GM21515 (cell line): Measurements from ENCODE around the gene ACOT13.
"Not testable (repeated sequence)": the region's sequence is repeated elsewhere in the genome, so short reads cannot be mapped to it uniquely, and the experiment has no call there.

Source experiments
- ATAC-seq: cut with Tn5 transposase; IDR thresholded peaks from one replicate; pipeline ENCODE4 v1.9.1; 2021; ENCODE audit not compliant: unreplicated experiment

ACOT13 gene

DNA sequence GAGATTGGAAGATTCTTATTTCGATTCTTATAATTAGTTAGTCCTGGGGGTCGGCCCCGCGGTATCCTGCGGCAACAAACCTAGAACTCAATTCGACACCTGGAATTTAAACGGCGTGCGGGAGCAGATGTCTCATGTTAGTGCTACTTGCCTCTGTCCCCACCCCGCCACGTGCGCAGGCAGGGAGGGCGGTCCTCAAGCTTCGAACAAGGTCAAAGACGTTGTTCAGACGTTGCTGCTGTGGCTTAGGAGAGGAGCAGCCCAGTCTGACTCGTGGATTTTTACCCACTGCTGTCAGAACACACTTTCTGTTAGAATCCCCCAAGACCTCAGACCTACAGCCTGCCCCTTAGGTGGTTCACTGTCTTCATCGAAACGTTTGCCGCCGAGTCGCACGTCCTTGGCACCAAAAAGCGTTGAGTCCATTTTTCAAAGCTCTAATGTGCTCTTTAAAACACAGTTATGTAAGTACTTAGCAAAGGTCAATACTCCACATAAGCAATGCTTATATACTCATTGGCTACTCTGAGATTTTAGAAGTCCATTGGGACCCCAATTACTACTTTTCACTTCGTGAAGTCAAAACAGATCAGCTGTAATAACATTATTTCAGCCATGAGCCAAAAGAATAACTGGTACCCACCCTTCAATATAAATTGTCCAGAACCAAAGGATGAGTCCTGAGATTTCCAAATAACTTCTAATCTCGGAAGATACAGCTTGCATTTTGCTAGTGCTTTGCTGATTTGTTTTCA lies 54.8 kb downstream of the ACOT13 start:
- peak; percentile 48 for ATAC-seq

DNA sequence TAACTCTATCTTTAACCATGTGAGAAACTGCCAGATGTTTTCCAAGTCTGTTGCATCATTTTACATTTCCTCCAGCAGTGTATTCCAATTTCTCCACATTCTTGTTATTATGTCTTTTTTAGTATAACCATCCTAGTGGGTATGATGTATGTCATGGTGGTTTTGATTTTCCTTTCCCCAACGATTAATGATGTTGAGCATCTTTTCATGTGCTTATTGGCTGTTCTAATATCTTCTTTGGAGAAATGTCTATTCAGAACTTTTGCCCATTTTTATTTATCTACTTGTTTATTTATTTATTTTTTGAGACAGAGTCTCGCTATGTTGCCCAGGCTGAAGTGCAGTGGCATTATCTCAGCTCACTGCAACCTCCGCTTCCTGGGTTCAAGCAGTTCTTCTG lies 56.4 kb downstream of the ACOT13 start:
- ATAC-seq: no peak

DNA sequence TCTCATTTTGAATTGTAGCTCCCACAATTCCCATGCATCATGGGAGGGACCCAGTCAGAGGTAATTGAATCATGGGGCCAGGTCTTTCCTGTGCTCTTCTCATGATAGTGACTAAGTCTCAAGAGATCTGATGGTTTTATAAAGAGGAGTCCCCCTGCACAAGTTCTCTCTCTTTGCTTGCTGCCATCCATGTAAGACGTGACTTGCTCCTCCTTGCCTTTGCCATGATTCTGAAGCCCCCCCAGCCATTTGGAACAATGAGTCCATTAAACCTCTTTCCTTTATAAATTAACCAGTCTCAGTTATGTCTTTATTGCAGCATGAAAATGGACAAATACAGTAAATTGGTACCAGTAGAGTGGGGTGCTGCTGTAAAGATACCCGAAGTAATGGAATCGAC lies 63.8 kb downstream of the ACOT13 start:
- ATAC-seq: not testable (repeated sequence)

DNA sequence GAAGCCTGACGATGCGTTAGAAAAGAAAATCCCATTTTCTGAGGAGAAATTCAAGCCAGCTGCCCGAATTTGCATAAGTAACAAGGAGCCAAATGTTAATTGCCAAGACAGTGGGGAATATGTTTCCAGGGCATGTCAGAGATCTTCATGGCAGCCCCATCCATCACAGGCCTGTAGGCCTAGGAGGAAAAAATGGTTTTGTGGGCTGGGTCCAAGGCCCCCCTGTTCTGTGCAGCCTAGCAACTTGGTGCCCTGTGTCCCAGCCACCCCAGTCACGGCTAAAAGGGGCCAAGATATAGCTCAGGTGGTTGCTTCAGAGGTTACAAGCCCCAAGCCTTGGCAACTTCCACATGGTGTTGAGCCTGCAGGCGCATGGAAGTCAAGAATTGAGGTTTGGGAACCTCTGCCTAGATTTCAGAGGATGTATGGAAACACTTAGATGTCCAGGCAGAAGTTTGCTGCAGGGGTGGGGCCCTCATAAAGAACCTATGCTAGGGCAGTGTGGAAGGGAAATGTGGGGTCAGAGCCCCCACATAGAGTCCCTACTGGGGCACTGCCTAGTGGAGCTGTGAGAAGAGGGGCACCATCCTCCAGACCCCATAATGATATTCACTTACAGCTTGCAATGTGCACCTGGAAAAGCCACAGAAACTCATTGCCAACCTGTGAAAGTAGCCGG lies 64.7 kb downstream of the ACOT13 start:
- ATAC-seq: not testable (repeated sequence)

DNA sequence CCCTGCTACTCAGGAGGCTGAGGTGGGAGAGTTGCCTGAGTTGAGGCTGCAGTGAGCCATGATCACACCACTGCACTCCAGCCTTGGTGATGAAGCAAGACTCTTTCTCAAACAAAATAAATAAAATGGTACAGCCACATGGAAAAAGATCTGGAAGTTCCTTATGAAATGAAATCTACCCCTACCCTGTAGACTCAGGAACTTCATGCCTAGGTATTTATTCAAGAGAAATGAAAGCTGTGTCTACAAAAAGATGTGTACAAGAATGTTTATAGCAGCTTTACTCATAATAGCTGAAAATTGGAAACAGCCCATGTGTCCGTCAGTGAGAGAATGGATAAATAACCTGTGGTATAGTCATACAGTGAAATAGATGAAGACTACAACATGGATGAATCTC lies 67.3 kb downstream of the ACOT13 start:
- ATAC-seq: no peak

DNA sequence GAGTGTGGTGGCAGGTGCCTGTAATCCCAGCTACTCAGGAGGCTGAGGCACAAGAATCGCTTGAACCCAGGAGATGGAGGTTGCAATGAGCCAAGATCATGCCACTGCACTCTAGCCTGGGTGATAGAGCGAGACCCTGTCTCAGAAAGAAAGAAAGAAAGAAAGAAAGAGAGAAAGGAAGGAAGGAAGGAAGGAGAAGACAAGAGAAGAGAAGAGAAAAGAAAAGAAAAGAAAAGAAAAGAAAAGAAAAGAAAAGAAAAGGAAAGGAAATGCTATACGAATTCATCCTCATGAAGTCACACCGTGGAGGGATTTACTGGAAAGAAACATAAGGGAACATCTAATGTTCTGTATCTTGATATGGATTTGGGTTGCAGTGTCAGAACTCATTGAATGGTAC lies 67.8 kb downstream of the ACOT13 start:
- not testable (repeated sequence) for ATAC-seq

DNA sequence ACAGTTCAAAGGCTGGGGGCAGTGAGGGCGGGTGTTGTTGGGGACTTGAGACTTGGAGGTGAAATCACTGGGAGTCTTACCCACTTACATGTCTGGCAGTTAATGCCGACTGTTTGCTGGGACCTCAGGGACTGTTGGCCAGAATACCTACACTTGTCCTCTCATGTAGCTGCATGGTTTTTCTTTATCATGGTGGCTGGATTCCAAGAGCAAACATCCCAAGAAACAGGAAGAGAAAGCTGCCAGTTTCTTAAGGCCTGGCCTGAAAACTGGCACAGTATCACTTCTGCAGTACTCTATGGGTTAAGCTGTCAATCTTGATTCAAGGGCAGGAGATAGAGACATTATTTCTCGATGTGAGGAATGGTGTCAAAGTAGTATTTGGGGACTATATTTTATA lies 71.9 kb downstream of the ACOT13 start:
- ATAC-seq: no peak

DNA sequence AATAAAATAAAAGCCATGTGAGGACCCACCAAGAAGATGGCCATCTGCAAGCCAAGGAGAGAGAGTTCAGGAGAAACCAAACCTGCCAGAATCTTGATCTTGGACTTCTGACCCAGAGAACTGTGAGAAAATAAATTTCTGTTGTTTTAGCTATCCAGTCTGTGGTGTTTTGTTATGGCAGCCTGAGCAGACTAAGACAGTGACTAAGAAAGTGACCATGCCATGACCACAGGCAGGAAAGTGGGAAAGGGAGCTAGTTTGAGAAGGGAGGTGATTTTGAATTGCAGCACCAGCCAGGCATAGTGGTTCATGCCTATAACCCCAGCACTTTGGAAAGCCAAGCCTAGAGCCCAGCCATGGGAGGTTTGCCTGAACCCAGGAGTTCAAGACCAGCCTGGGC lies 74.0 kb downstream of the ACOT13 start:
- no peak for ATAC-seq

DNA sequence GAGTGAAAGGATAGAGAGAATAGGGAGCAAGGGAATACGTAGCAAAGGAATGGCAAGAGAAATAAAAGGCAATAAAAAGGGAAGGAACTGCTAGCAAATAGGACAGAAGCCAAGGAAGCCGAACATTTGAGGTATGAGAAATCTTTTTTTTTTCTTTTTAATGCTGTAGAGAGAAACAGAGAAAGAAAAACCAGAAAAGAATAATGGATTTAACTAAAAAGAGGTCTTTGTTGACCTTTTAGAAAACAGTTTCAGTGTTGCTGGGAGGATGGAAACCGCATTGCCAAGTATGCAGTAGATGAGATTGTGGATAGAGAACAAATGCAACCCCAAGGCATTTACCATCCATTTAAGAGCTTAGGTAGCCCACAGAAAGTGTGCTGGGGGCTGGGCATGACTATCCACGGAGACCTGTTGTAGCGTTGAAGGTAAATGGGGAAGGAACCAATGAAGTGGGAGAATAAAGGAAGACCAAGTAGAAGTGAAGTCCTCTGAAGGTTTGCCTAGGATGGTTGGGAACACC lies 75.4 kb downstream of the ACOT13 start:
- no peak for ATAC-seq

DNA sequence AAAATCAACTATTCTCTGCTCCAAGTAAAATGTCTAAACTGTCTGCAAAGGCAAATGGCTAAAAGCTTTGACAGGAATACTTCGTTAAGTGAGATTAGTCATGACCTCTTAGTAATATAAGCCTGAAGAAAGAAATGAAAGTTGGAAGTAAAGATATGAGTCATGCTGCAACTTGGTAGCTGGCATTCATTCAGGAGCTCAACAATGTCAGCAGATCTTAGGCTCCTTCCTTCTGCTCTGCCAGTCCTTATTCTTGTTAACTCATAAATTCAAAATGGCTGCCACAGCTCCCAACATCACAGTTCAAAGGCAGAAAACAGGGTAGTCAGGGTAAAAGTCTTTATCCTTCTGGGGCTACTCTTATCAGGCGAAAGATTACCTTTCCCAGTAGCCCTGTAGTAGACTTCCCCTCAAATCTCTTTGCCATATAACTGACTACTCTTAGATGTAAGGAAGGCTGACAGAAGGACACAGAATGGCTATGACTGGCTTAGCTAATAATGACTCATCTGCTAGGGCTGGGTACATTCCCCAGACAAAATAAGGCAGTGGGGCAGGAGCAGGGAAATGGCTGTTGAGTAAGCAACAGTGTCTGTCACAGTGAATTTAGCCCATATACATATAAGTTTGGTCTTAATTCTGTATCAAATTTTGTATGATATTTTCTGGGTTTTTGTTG lies 76.5 kb downstream of the ACOT13 start:
- ATAC-seq: peak; percentile 74

DNA sequence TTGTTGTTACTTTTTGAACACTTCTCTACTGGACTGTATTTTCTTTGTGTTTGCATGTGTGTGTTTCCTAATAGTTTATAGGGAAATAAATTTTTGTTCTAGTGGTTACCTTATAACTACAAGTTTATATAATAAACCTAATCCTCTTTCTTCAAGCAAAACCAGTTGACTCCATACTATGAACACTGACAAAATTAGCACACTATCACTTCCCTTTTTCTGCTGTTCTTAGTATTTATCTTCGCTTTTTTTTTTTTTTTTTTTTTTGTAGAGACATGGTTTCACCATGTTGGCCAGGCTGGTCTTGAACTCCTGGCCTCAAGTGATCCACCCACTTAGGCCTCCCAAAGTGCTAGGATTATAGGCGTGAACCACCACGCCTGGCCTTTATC lies 77.1 kb downstream of the ACOT13 start:
- ATAC-seq: no peak

DNA sequence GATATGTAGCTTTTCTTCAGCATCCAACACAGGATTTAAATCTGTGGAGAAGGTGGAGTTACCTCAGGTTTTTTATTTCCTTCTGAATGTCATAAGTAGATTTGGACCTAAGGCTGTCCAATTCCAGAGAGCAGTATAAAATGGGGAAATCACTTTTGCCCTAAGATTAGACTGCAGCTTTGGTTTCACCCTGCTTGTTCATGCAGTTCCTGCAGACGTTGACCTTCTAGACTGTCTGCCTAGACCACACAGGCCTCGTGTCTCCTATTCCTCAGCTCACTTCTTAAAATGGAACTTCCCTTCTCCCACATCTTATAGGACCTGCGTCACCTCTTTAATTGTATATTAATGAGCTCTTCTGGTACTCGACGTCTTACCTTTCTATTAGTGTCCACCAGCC lies 78.0 kb downstream of the ACOT13 start:
- no peak for ATAC-seq

DNA sequence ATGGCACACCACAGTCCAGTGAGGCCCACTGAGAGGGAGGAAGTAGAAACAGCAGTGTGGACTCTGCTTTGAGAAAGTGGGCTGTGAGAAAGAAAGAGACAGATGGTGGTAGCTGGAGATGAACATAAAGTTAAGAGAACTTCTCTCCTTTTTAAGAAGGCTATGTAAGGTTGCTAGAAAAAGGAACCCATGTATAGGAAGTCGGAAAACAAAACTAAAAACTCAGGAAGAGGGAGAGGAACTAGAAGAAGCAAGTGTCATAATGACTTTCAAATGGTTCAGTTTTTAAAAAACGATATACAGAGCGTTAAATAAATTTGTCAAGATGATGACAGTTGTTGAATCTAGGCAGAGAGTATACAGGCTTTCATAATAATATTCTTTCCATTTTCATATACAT lies 82.4 kb downstream of the ACOT13 start:
- ATAC-seq: no peak

DNA sequence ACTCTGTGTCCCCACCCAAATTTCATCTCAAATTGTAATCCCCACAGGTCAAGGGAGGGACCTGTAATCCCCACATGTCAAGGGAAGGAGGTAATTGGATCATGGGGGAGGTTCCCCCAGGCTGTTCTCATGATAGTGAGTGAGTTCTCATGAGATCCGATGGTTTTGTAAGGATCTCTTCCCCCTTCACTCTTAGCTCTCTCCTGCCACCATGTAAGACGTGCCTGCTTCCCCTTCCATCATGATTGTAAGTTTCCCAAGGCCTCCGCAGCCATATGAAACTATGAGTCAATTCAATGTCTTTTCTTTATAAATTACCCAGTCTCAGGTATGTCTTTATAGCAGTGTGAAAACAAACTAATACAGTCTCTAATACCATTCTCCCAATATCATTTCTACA lies 84.0 kb downstream of the ACOT13 start:
- ATAC-seq: not testable (repeated sequence)

DNA sequence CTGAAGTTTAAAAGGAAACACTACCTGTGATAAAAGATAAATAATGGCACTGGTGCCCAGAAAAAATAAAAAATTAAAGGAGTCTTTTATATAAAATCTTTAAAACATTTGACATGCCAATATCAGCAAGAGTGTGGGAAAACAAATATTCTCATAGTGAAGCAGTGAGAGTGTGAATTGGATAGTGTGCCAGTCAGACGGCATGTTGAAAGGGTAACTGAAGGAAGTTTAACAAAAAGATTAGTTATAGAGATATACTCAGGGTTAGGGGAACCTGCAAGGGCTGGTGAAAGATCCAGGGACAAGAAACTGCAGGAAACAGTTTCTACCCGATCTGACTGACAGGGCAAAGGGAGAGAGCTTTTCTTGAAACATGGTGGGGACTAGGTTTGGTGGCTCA lies 85.6 kb downstream of the ACOT13 start:
- no peak for ATAC-seq

DNA sequence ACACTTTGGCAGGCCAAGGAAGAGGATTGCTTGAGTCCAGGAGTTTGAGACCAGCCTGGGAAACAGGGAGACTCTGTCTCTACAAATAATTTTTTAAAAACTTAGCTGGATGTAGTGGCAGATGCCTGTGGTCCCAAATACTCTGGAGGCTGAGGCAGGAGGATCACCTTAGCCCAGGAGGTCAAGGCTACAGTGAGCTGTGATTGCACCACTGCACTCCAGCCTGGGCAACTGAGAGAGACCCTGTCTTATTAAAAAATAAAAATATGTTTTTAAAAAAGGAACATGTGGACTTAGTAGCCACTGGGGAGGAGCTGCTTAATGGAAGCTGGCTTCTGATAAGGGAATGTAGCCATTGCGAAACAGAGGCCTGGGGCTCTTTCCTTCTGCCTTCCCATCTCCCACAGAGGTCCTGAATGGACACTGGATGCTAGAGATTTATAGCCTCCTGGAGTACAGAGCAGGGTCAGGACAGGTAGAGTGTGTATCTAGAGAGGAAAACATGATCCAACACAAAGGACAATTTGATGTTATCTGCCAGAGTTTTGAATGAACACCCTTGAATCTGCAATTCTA lies 86.1 kb downstream of the ACOT13 start:
- no peak for ATAC-seq

DNA sequence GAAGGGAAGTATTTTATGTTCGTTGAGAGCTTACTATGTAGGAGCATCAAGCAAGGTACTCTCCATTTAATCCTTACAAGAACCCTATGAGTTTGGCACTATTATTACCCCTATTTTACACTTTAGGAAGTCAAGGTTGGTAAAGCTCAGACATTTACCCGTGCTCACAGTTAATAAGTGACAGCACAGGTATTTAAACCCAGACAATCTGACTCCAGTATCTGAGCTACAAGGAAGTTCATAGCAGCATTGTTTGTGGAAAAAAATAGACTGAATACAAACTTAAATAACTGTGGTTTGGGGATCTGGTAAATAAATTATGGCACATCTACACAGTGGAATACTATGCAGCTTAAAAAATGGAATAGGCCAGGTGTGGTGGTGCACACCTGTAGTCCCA lies 86.7 kb downstream of the ACOT13 start:
- no peak for ATAC-seq

DNA sequence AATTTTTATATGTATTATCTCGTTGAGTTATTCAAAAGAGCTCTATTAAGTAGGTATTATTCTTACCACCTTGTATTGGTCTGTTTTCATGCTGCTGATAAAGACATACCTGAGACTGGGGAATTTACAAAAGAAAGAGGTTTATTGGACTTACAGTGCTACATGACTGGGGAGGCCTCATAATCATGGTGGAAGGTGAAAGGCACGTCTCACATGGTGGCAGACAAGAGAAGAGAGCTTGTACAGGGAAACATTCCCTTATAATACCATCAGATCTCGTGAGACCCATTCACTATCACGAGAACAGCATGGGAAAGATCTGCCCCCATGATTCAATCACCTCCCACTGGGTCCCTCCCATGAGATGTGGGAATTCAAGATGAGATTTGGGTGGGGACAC lies 87.5 kb downstream of the ACOT13 start:
- ATAC-seq: not testable (repeated sequence)
